ENCODE data around the gene THSD1. TPM values are rescaled to one million over a fixed set of nuclear protein-coding genes. Genes with fewer than 3 reads are reported as not detected.

THSD1 gene
- total and polyA plus RNA-seq, 7 experiments from 2014 or later, result 0.12 to 0.54 (median 0.29) TPM

- Histone ChIP-seq H3K9me3 (ENCODE audit: control insufficient read depth in 2 of 3, low read length in 3 of 3) (no peaks in the 10 kb centered on the region), H3K4me3 (ENCODE audit: low read length) (no peak overlapping the region), H3K27me3 (ENCODE audit: control insufficient read depth in 2 of 2, insufficient read depth in 2 of 2, low read length in 2 of 2) (no peaks in the 10 kb centered on the region), H3K36me3 (ENCODE audit: control insufficient read depth in 2 of 3, insufficient read depth in 3 of 3, low read length in 3 of 3) (peaks cover 0 to 4% (median 0%) of the 10 kb centered on the region in 3 experiments), H3K27ac (ENCODE audit: low read depth, low read length) (no peak overlapping the region), H3K4me1 (ENCODE audit: control insufficient read depth in 2 of 2, insufficient read depth in 2 of 2, low read length in 2 of 2) (peaks cover 21 to 22% of the 10 kb centered on the region in 2 donors)
- H3K4me1 Mint-ChIP-seq, result peaks cover 6 to 48% (median 37%) of the 10 kb centered on the region in 7 donors
- no peak for ATAC-seq
- POLR2A ChIA-PET, result interaction anchor here (0.6 to 0.8 kb wide), 3 partner anchors 9 to 1552 kb away, joined by 4 to 8 read pairs (median 5); no protein-coding TSS in a partner anchor
- no peaks in the 10 kb centered on the region for H3K9me3 Mint-ChIP-seq
- intact Hi-C loops (cut with micrococcal nuclease), result no loop called here
- peaks cover 0 to 4% (median 0%) of the 10 kb centered on the region in 5 donors for H3K36me3 Mint-ChIP-seq
- no peak for DNase-seq
- no peak overlapping the region for H3K4me3 Mint-ChIP-seq
- CTCF ChIA-PET, result interaction anchor here (0.6 to 1.6 kb wide), 2 partner anchors 98 to 104 kb away, joined by 4 to 5 read pairs; no protein-coding TSS in a partner anchor
- peak overlapping the region in 2 of 9 donors; percentile 43 to 52 for H3K27ac Mint-ChIP-seq
- peaks cover 0 to 2% (median 0%) of the 10 kb centered on the region in 5 donors for H3K27me3 Mint-ChIP-seq
Observed at GRCh38 chr13:52447354-52447753, 41.4 kb upstream of the THSD1 start.

GRCh38 chr13:52446265-52446664 lies 40.3 kb upstream of the THSD1 start:
- H3K4me1 ChIP-seq (ENCODE audit: control insufficient read depth in 2 of 2, insufficient read depth in 2 of 2, low read length in 2 of 2), result peaks cover 21 to 22% of the 10 kb centered on the region in 2 donors
- no peak overlapping the region for H3K27ac ChIP-seq (ENCODE audit: low read depth, low read length)
- no peak overlapping the region for H3K4me3 ChIP-seq (ENCODE audit: low read length)
- Mint-ChIP-seq H3K27ac (no peak overlapping the region), H3K4me3 (no peak overlapping the region), H3K27me3 (no peaks in the 10 kb centered on the region), H3K9me3 (no peaks in the 10 kb centered on the region), H3K4me1 (peaks cover 6 to 47% (median 36%) of the 10 kb centered on the region in 7 donors), H3K36me3 (peaks cover 0 to 4% (median 0%) of the 10 kb centered on the region in 5 donors)
- H3K27me3 ChIP-seq (ENCODE audit: control insufficient read depth in 2 of 2, insufficient read depth in 2 of 2, low read length in 2 of 2), result no peaks in the 10 kb centered on the region
- DNase-seq (no peak), ATAC-seq (no peak)
- ChIA-PET POLR2A (no interaction called here), CTCF (interaction anchor here (0.7 kb wide), 1 partner anchor 162 kb away, joined by 3 read pairs; no protein-coding TSS in a partner anchor)
- H3K9me3 ChIP-seq (ENCODE audit: control insufficient read depth in 2 of 3, low read length in 3 of 3), result no peaks in the 10 kb centered on the region
- intact Hi-C loops (cut with micrococcal nuclease), result no loop called here
- H3K36me3 ChIP-seq (ENCODE audit: control insufficient read depth in 2 of 3, insufficient read depth in 3 of 3, low read length in 3 of 3), result peaks cover 0 to 9% (median 0%) of the 10 kb centered on the region in 3 experiments

- Histone ChIP-seq H3K9me3 (ENCODE audit: control insufficient read depth in 2 of 3, low read length in 3 of 3) (no peaks in the 10 kb centered on the region), H3K27ac (ENCODE audit: low read depth, low read length) (no peak overlapping the region), H3K27me3 (ENCODE audit: control insufficient read depth in 2 of 2, insufficient read depth in 2 of 2, low read length in 2 of 2) (no peaks in the 10 kb centered on the region), H3K36me3 (ENCODE audit: control insufficient read depth in 2 of 3, insufficient read depth in 3 of 3, low read length in 3 of 3) (peaks cover 5 to 55% (median 18%) of the 10 kb centered on the region in 3 experiments), H3K4me1 (ENCODE audit: control insufficient read depth in 2 of 2, insufficient read depth in 2 of 2, low read length in 2 of 2) (peaks cover 0 to 3% of the 10 kb centered on the region in 2 donors), H3K4me3 (ENCODE audit: low read length) (no peak overlapping the region)
- CTCF ChIA-PET, result interaction anchor here (0.9 kb wide), 1 partner anchor 9 kb away, joined by 3 read pairs; no protein-coding TSS in a partner anchor
- no peaks in the 10 kb centered on the region for H3K9me3 Mint-ChIP-seq
- H3K27ac Mint-ChIP-seq, result no peak overlapping the region
- no peaks in the 10 kb centered on the region for H3K27me3 Mint-ChIP-seq
- POLR2A ChIA-PET, result interaction anchor here (0.6 to 2.1 kb wide), 2 partner anchors 13 to 18 kb away, joined by 3 to 7 read pairs; partner anchors contain the start of gene VPS36
- peaks cover 5 to 62% (median 33%) of the 10 kb centered on the region in 5 donors for H3K36me3 Mint-ChIP-seq
- ATAC-seq, result no peak
- intact Hi-C loops (cut with micrococcal nuclease), result no loop called here
- H3K4me3 Mint-ChIP-seq, result no peak overlapping the region
- H3K4me1 Mint-ChIP-seq, result peaks cover 0 to 5% (median 0%) of the 10 kb centered on the region in 7 donors
- no peak for DNase-seq
Observed at GRCh38 chr13:52432456-52432855, 26.5 kb upstream of the THSD1 start.

- Mint-ChIP-seq H3K36me3 (peaks cover 9 to 55% (median 29%) of the 10 kb centered on the region in 5 donors), H3K27ac (no peak overlapping the region), H3K27me3 (no peaks in the 10 kb centered on the region), H3K9me3 (no peaks in the 10 kb centered on the region), H3K4me3 (no peak overlapping the region), H3K4me1 (peaks cover 0 to 5% (median 0%) of the 10 kb centered on the region in 7 donors)
- Histone ChIP-seq H3K9me3 (ENCODE audit: control insufficient read depth in 2 of 3, low read length in 3 of 3) (no peaks in the 10 kb centered on the region), H3K27me3 (ENCODE audit: control insufficient read depth in 2 of 2, insufficient read depth in 2 of 2, low read length in 2 of 2) (no peaks in the 10 kb centered on the region), H3K4me1 (ENCODE audit: control insufficient read depth in 2 of 2, insufficient read depth in 2 of 2, low read length in 2 of 2) (no peaks in the 10 kb centered on the region), H3K36me3 (ENCODE audit: control insufficient read depth in 2 of 3, insufficient read depth in 3 of 3, low read length in 3 of 3) (peaks cover 8 to 37% (median 9%) of the 10 kb centered on the region in 3 experiments), H3K4me3 (ENCODE audit: low read length) (no peak overlapping the region), H3K27ac (ENCODE audit: low read depth, low read length) (no peak overlapping the region)
- intact Hi-C loops (cut with micrococcal nuclease), result no loop called here
- ChIA-PET POLR2A (no interaction called here), CTCF (interaction anchor here (1.2 kb wide), 1 partner anchor 23 kb away, joined by 4 read pairs; no protein-coding TSS in a partner anchor)
- DNase-seq (no peak), ATAC-seq (no peak)
Observed at GRCh38 chr13:52428295-52428694, 22.3 kb upstream of the THSD1 start.

- no peaks in the 10 kb centered on the region for H3K4me1 ChIP-seq (ENCODE audit: control insufficient read depth in 2 of 2, insufficient read depth in 2 of 2, low read length in 2 of 2)
- CTCF ChIA-PET, result no interaction called here
- no peak for DNase-seq
- Mint-ChIP-seq H3K27ac (no peak overlapping the region), H3K4me3 (no peak overlapping the region), H3K4me1 (peaks cover 0 to 2% (median 0%) of the 10 kb centered on the region in 7 donors), H3K27me3 (no peaks in the 10 kb centered on the region), H3K9me3 (no peaks in the 10 kb centered on the region), H3K36me3 (peaks cover 22 to 52% (median 30%) of the 10 kb centered on the region in 5 donors)
- no peak overlapping the region for H3K27ac ChIP-seq (ENCODE audit: low read depth, low read length)
- POLR2A ChIA-PET, result no interaction called here
- H3K36me3 ChIP-seq (ENCODE audit: control insufficient read depth in 2 of 3, insufficient read depth in 3 of 3, low read length in 3 of 3), result peaks cover 0 to 39% (median 12%) of the 10 kb centered on the region in 3 experiments
- no peak for ATAC-seq
- intact Hi-C loops (cut with micrococcal nuclease), result no loop called here
- no peak overlapping the region for H3K4me3 ChIP-seq (ENCODE audit: low read length)
- H3K9me3 ChIP-seq (ENCODE audit: control insufficient read depth in 2 of 3, low read length in 3 of 3), result no peaks in the 10 kb centered on the region
- no peaks in the 10 kb centered on the region for H3K27me3 ChIP-seq (ENCODE audit: control insufficient read depth in 2 of 2, insufficient read depth in 2 of 2, low read length in 2 of 2)
Observed at GRCh38 chr13:52421216-52421615, 15.2 kb upstream of the THSD1 start.

- Mint-ChIP-seq H3K9me3 (no peaks in the 10 kb centered on the region), H3K27me3 (no peaks in the 10 kb centered on the region), H3K4me1 (peaks cover 0 to 2% (median 0%) of the 10 kb centered on the region in 7 donors), H3K36me3 (peaks cover 20 to 56% (median 31%) of the 10 kb centered on the region in 5 donors), H3K4me3 (no peak overlapping the region), H3K27ac (no peak overlapping the region)
- Histone ChIP-seq H3K4me1 (ENCODE audit: control insufficient read depth in 2 of 2, insufficient read depth in 2 of 2, low read length in 2 of 2) (no peaks in the 10 kb centered on the region), H3K4me3 (ENCODE audit: low read length) (no peak overlapping the region), H3K27me3 (ENCODE audit: control insufficient read depth in 2 of 2, insufficient read depth in 2 of 2, low read length in 2 of 2) (no peaks in the 10 kb centered on the region), H3K36me3 (ENCODE audit: control insufficient read depth in 2 of 3, insufficient read depth in 3 of 3, low read length in 3 of 3) (peaks cover 0 to 47% (median 4%) of the 10 kb centered on the region in 3 experiments), H3K27ac (ENCODE audit: low read depth, low read length) (no peak overlapping the region), H3K9me3 (ENCODE audit: control insufficient read depth in 2 of 3, low read length in 3 of 3) (no peaks in the 10 kb centered on the region)
- CTCF ChIA-PET, result no interaction called here
- DNase-seq, result no peak
- POLR2A ChIA-PET, result interaction anchor here (0.7 kb wide), 1 partner anchor 14 kb away, joined by 3 read pairs; no protein-coding TSS in a partner anchor
- intact Hi-C loops (cut with micrococcal nuclease), result loop anchor here in 1 of 2 donors (5.0 kb wide), 1 partner anchor 33 kb away; the partner anchor contains the start of gene VPS36
- ATAC-seq, result no peak
Observed at GRCh38 chr13:52419080-52419479, 13.1 kb upstream of the THSD1 start.

All from naive thymus-derived CD4-positive, alpha-beta T cell (primary cell).